ENCODE data around the gene SENP5.

SENP5 gene

GRCh38 chr3:196975349-196975748 is 107.6 kb downstream of the SENP5 start:
- TF ChIP-seq REST (IDR thresholded peaks at IDR 0.05; ENCODE audit: insufficient read depth in 1 of 2, low read depth in 2 of 2, low read length in 2 of 2), result no peak
- TF ChIP-seq SIN3A (IDR thresholded peaks at IDR 0.05; ENCODE audit: borderline replicate concordance, insufficient read depth, low read length), result no peak
- TF ChIP-seq FOXP2 (optimal IDR thresholded peaks at IDR 0.05; ENCODE audit: borderline replicate concordance, extremely low read depth, extremely low read length, insufficient read depth), result no peak
- no peak for TF ChIP-seq POLR2AphosphoS5 (IDR thresholded peaks at IDR 0.05; ENCODE audit: low read depth, low read length)
- TF ChIP-seq TAF1 (IDR thresholded peaks at IDR 0.05; ENCODE audit: borderline replicate concordance, insufficient read depth, low read length), result no peak

DNA sequence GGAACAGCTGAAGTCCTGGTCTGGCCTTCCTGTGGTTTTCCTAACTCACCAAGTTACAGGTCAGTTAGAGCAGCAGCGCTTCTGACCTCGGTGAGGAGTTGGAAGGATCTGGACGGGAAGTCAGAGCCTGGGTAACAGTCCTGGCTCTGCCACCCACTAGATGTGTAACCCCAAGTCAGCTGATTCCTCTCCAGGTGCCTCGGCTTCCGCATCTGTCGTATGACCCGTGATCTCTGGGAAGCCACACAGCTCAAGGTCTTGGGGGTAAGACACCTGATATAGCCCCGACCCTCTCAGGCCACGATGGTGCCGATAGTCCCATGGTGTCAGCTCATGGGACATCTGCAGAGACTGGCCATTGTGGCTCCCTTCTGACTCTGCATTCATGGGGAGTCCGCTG is 109.2 kb downstream of the SENP5 start:
- TF ChIP-seq POLR2AphosphoS5 (IDR thresholded peaks at IDR 0.05; ENCODE audit: low read depth, low read length) (no peak), FOXP2 (optimal IDR thresholded peaks at IDR 0.05; ENCODE audit: borderline replicate concordance, extremely low read depth, extremely low read length, insufficient read depth) (no peak), SIN3A (IDR thresholded peaks at IDR 0.05; ENCODE audit: borderline replicate concordance, insufficient read depth, low read length) (no peak), REST (IDR thresholded peaks at IDR 0.05; ENCODE audit: insufficient read depth in 1 of 2, low read depth in 2 of 2, low read length in 2 of 2) (no peak), TAF1 (IDR thresholded peaks at IDR 0.05; ENCODE audit: borderline replicate concordance, insufficient read depth, low read length) (no peak)

- TF ChIP-seq REST (IDR thresholded peaks at IDR 0.05; ENCODE audit: insufficient read depth in 1 of 2, low read depth in 2 of 2, low read length in 2 of 2) (no peak), SIN3A (IDR thresholded peaks at IDR 0.05; ENCODE audit: borderline replicate concordance, insufficient read depth, low read length) (no peak), TAF1 (IDR thresholded peaks at IDR 0.05; ENCODE audit: borderline replicate concordance, insufficient read depth, low read length) (no peak)
Observed at GRCh38 chr3:196979545-196979944, 111.8 kb downstream of the SENP5 start.

GRCh38 chr3:196981657-196982056 is 113.9 kb downstream of the SENP5 start:
- no peak for TF ChIP-seq SIN3A (IDR thresholded peaks at IDR 0.05; ENCODE audit: borderline replicate concordance, insufficient read depth, low read length)
- no peak for TF ChIP-seq REST (IDR thresholded peaks at IDR 0.05; ENCODE audit: insufficient read depth in 1 of 2, low read depth in 2 of 2, low read length in 2 of 2)
- TF ChIP-seq TAF1 (IDR thresholded peaks at IDR 0.05; ENCODE audit: borderline replicate concordance, insufficient read depth, low read length), result no peak
- no peak for TF ChIP-seq POLR2AphosphoS5 (IDR thresholded peaks at IDR 0.05; ENCODE audit: low read depth, low read length)
- no peak for TF ChIP-seq FOXP2 (optimal IDR thresholded peaks at IDR 0.05; ENCODE audit: borderline replicate concordance, extremely low read depth, extremely low read length, insufficient read depth)

DNA sequence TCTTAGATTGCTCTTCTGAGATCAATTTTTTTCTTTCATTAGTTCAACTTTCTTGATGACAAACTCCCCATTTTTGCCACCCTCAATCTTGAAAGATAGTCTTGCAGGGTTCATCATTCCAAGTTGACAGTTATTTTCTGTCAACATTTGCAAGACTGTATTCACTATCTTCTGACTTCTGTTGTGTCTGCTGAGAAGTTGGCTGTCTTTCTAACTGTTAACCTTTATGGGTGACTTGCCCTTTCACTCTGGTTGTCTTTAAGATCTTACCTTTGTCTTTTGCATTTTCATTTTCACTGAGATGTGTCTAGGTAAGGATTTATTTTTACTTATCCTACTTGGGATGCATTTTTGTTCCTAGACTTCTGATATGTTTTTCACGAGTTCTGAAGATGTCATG is 115.5 kb downstream of the SENP5 start:
- TF ChIP-seq FOXP2 (optimal IDR thresholded peaks at IDR 0.05; ENCODE audit: borderline replicate concordance, extremely low read depth, extremely low read length, insufficient read depth), result no peak
- TF ChIP-seq POLR2AphosphoS5 (IDR thresholded peaks at IDR 0.05; ENCODE audit: low read depth, low read length), result no peak
- no peak for TF ChIP-seq SIN3A (IDR thresholded peaks at IDR 0.05; ENCODE audit: borderline replicate concordance, insufficient read depth, low read length)
- no peak for TF ChIP-seq TAF1 (IDR thresholded peaks at IDR 0.05; ENCODE audit: borderline replicate concordance, insufficient read depth, low read length)
- no peak for TF ChIP-seq REST (IDR thresholded peaks at IDR 0.05; ENCODE audit: insufficient read depth in 1 of 2, low read depth in 2 of 2, low read length in 2 of 2)
